OCI-LY7 (cell line): Measurements from ENCODE around the gene PSMG1. TPM values are rescaled to one million over a fixed set of nuclear protein-coding genes. Genes with fewer than 3 reads are reported as not detected.

Source experiments
- BruUV-seq: library from RNA; stranded (reverse); fragments of 400-500 nt; replicated peaks from 2 replicates; lab custom pipeline; 2021; lab: Mats Ljungman, UMichigan
- CTCF ChIA-PET: fragments of 300-600 bp; sonication (Branson Sonifier 250); formaldehyde crosslinking; loops from one replicate; lab custom pipeline; 2022; ENCODE audit warnings: antibody characterized with exemption; ENCODE audit not compliant: unreplicated experiment; lab: Charles Lee
- POLR2A ChIA-PET: fragments of 300-600 bp; sonication (Branson Sonifier 250); formaldehyde crosslinking; loops from one replicate; lab custom pipeline; 2022; ENCODE audit warnings: antibody characterized with exemption; lab: Charles Lee
- DNase-seq: peaks from one replicate; pipeline ENCODE4 v3.0.0-alpha.2; 2015; ENCODE audit warnings: low spot score
- H2AFZ ChIP-seq: fragments of 200-600 bp; sonication (generic), shearing (Covaris generic); 2 replicates; pipeline ENCODE4 v1.6.1; 2014; ENCODE audit warnings: mild to moderate bottlenecking, antibody characterized with exemption, low read length, moderate library complexity
- H3K27ac ChIP-seq: fragments of 200-600 bp; sonication (generic); 2 replicates; pipeline ENCODE4 v1.5.1; 2014; ENCODE audit warnings: mixed run types, low read depth, mild to moderate bottlenecking, moderate library complexity, low read length, inconsistent platforms; ENCODE audit not compliant: poor library complexity, severe bottlenecking
- H3K36me3 ChIP-seq: fragments of 200-600 bp; sonication (generic); 2 replicates; pipeline ENCODE4 v1.6.1; 2014; ENCODE audit warnings: mild to moderate bottlenecking, antibody characterized with exemption, low read length, moderate library complexity, mixed read lengths; ENCODE audit not compliant: insufficient read depth
- H3K4me1 ChIP-seq: fragments of 200-600 bp; sonication (generic); 2 replicates; pipeline ENCODE4 v1.5.1; 2014; ENCODE audit warnings: mild to moderate bottlenecking, low read length; ENCODE audit not compliant: insufficient read depth, poor library complexity, severe bottlenecking
- H3K4me2 ChIP-seq: fragments of 200-600 bp; sonication (generic); 2 replicates; pipeline ENCODE4 v1.6.1; 2014; ENCODE audit warnings: mild to moderate bottlenecking, low read length
- H3K4me3 ChIP-seq: fragments of 200-600 bp; sonication (generic); 2 replicates; pipeline ENCODE4 v1.5.1; 2014; ENCODE audit warnings: mild to moderate bottlenecking, low read depth, low read length; ENCODE audit not compliant: poor library complexity, severe bottlenecking
- H3K79me2 ChIP-seq: fragments of 200-600 bp; sonication (generic); 2 replicates; pipeline ENCODE4 v1.6.1; 2016; ENCODE audit warnings: low read depth, mild to moderate bottlenecking, low read length, moderate library complexity, mixed read lengths; ENCODE audit not compliant: insufficient read depth
- H3K9me2 ChIP-seq: fragments of 200-600 bp; sonication (generic); 2 replicates; pipeline ENCODE4 v1.6.1; 2016; ENCODE audit warnings: mild to moderate bottlenecking, low read length, mixed read lengths; ENCODE audit not compliant: insufficient read depth
- H3K9me3 ChIP-seq: fragments of 200-600 bp; sonication (generic); 2 replicates; pipeline ENCODE4 v1.6.1; 2014; ENCODE audit warnings: mild to moderate bottlenecking, mixed run types, low read length, mixed read lengths
- H4K20me1 ChIP-seq: fragments of 200-600 bp; sonication (generic); 2 replicates; pipeline ENCODE4 v1.6.1; 2014; ENCODE audit warnings: mild to moderate bottlenecking, antibody characterized with exemption, low read length, moderate library complexity, mixed read lengths; ENCODE audit not compliant: insufficient read depth
- EZH2phosphoT487 ChIP-seq: fragments of 200-600 bp; sonication (generic); IDR thresholded peaks from 2 replicates; pipeline ENCODE4 v1.6.1; 2018; ENCODE audit warnings: low read depth, borderline replicate concordance, mild to moderate bottlenecking, mixed run types, antibody characterized with exemption, low read length, moderate library complexity, mixed read lengths
- intact Hi-C: fragments of 100-400 bp; cut with micrococcal nuclease; formaldehyde crosslinking; loops from one replicate; pipeline ENCODE4 v1.10.0; 2022; ENCODE audit not compliant: unreplicated experiment
- total RNA-seq, 2 experiments: library from RNA; depleted of rRNA in 1 of 2; stranded (reverse); fragments of >200 nt in 1 of 2; shearing (Covaris generic) in 1 of 2; gene quantifications; 2 replicates each; pipeline ENCODE4 v1.2.3, GENCODE V29; 2014 to 2022
- TF ChIP-seq, protein P1 (sequence below): fragments of 200-600 bp; sonication (generic); conservative IDR thresholded peaks from 2 replicates; pipeline ENCODE4 v1.5.1; 2014; ENCODE audit warnings: mild to moderate bottlenecking, antibody characterized with exemption, low read length, moderate library complexity, mixed read lengths

Gene PSMG1
- total RNA-seq, 2 experiments from 2014 or later, result 87.2 to 123 TPM

DNA sequence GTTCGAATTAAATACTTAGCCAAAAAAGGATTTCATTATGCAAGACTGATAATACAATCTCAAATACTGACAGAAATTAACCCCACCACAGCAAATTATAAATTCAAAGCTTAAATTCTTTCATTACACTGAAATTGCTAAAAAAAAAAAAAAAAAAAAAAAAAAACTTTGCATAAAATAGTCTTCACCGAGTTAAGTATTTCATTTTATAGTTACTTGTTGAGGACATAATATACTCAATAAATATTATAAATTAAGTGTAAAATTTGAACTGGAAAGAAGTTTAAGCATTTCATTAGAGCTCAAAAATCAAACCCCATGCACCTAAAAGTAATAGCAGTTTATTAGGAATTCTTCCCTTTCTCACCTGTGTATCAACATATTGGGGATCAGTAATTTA is 1.9 kb upstream of the PSMG1 start:
- no peak overlapping the region for H3K27ac ChIP-seq
- peaks cover 17% of the 10 kb centered on the region for H3K36me3 ChIP-seq
- H4K20me1 ChIP-seq, result no peaks in the 10 kb centered on the region
- H3K4me3 ChIP-seq, result peak overlapping the region; percentile 96
- POLR2A ChIA-PET, result interaction anchor here (0.7 to 1.4 kb wide), 3 partner anchors 24 to 195 kb away, joined by 3 to 4 read pairs (median 3); a partner anchor contains a TSS
- H3K79me2 ChIP-seq, result peaks cover 37% of the 10 kb centered on the region
- intact Hi-C loops, result loop anchor here (10.0 kb wide), 1 partner anchor 1820 kb away; the partner anchor contains the start of gene DYRK1A
- BruUV-seq, result no TSS peak
- no peak for TF ChIP-seq EZH2phosphoT487
- TF ChIP-seq, protein P1, sequence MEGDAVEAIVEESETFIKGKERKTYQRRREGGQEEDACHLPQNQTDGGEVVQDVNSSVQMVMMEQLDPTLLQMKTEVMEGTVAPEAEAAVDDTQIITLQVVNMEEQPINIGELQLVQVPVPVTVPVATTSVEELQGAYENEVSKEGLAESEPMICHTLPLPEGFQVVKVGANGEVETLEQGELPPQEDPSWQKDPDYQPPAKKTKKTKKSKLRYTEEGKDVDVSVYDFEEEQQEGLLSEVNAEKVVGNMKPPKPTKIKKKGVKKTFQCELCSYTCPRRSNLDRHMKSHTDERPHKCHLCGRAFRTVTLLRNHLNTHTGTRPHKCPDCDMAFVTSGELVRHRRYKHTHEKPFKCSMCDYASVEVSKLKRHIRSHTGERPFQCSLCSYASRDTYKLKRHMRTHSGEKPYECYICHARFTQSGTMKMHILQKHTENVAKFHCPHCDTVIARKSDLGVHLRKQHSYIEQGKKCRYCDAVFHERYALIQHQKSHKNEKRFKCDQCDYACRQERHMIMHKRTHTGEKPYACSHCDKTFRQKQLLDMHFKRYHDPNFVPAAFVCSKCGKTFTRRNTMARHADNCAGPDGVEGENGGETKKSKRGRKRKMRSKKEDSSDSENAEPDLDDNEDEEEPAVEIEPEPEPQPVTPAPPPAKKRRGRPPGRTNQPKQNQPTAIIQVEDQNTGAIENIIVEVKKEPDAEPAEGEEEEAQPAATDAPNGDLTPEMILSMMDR, result no peak
- DNase-seq, result no peak
- H3K9me2 ChIP-seq, result no peaks in the 10 kb centered on the region
- CTCF ChIA-PET, result no interaction called here
- peak overlapping the region; percentile 93 for H3K4me2 ChIP-seq
- peaks cover 39% of the 10 kb centered on the region for H3K4me1 ChIP-seq
- no peaks in the 10 kb centered on the region for H3K9me3 ChIP-seq
- no peak overlapping the region for H2AFZ ChIP-seq

DNA sequence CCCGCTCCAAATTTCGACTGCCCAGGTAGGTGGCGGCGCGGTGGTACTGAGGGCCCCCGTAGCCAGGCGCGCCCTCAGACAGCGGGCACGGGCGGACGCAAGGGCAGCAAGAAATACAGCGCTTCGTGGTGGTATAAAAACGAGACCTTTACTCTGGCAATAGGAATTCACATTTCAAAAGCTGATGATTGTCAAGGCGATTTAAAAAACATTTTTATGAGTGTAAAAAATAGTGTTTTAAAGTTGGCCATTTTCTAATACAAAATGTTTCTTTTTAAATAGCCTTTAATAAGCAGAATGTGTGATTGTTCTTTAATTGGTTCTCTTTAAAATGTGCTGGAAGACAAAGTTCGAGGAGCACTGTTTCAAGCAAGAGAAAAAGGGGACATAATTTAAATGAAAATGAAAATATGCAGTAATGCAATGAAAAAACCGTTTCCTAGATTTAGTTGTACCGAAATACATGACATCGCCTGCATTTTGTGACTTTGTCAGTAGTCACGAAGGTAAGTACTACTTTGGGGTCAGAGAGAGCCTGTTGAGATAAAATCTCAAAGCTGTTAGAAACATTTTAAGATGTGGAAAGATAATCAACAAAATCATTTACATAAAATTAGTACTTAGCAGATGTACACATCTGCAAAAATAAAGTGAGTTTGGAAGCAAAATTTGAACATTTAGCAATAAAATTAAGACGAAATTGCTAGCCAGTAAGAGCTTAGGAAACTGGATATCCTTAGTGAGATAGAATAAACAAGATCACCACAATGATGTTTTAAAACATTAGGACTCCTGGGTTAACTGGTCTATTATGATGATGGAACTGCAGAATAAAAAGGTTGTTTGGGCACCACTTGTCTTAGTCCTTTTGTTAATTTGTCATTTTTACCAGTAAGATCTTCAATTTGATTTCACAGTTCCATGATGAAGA is 1.1 kb upstream of the PSMG1 start:
- POLR2A ChIA-PET, result interaction anchor here (0.6 to 1.7 kb wide), 12 partner anchors 9 to 262 kb away, joined by 3 to 8 read pairs (median 4); partner anchors contain the start of gene BRWD1
- CTCF ChIA-PET, result no interaction called here
- peaks cover 39% of the 10 kb centered on the region for H3K4me1 ChIP-seq
- peak overlapping the region; percentile 62 for H3K27ac ChIP-seq
- peak overlapping the region; percentile 93 for H3K4me2 ChIP-seq
- TSS peak; percentile 87 for BruUV-seq
- DNase-seq, result peak; percentile 37
- no peaks in the 10 kb centered on the region for H4K20me1 ChIP-seq
- peak overlapping the region; percentile 59 for H2AFZ ChIP-seq
- peaks cover 38% of the 10 kb centered on the region for H3K79me2 ChIP-seq
- no peak for TF ChIP-seq EZH2phosphoT487
- TF ChIP-seq, protein P1, result no peak
- H3K36me3 ChIP-seq, result peaks cover 25% of the 10 kb centered on the region
- peak overlapping the region; percentile 96 for H3K4me3 ChIP-seq
- H3K9me3 ChIP-seq, result no peaks in the 10 kb centered on the region
- intact Hi-C loops, result loop anchor here (10.0 kb wide), 1 partner anchor 1820 kb away; the partner anchor contains the start of gene DYRK1A
- no peaks in the 10 kb centered on the region for H3K9me2 ChIP-seq
